Fibroblast of lung (primary cell): ENCODE measurements around the gene GBF1.

Source experiments
- EZH2 ChIP-seq: IDR thresholded peaks from 2 replicates; pipeline ENCODE4 v1.5.1; 2012; ENCODE audit warnings: low read length, control low read depth, mild to moderate bottlenecking; ENCODE audit errors: missing control alignments
- TF ChIP-seq, protein P1 (sequence below), 2 donors: IDR thresholded peaks in 1 of 2; conservative IDR thresholded peaks in 1 of 2; 1 replicate in 1 of 2; 2 replicates in 1 of 2; pipeline ENCODE4 v1.5.1; 2011 to 2012; ENCODE audit warnings: low read length in 2 of 2, control low read depth in 1 of 2, inconsistent platforms in 1 of 2, low read depth in 1 of 2, mild to moderate bottlenecking in 1 of 2

DNA sequence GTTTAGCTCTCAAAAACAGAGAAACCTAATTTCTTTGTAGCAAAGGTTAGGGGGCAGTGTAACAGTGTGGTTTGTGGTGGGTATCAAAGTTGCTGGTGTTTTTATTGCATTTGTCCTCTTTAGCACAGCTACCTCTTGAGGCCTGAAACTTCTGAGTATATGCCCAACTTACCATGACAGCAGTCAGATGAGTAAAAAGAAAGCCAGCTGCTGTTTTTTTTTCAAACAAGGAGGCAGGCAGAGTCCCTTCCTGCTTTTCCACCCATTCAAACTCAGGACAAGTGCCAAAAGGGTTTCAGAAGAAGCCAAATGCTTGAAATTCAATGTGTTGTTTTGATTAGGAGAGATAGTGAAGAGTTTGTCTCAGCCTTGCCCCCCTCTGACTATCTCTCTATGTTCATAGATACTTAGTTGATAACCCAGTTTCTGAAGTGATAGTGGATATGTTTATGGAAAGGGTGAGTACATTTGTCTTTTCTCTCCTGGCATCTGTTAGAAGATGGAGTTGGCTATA, 23.1 kb downstream of the GBF1 start:
- no peak for TF ChIP-seq EZH2
- TF ChIP-seq, protein P1, sequence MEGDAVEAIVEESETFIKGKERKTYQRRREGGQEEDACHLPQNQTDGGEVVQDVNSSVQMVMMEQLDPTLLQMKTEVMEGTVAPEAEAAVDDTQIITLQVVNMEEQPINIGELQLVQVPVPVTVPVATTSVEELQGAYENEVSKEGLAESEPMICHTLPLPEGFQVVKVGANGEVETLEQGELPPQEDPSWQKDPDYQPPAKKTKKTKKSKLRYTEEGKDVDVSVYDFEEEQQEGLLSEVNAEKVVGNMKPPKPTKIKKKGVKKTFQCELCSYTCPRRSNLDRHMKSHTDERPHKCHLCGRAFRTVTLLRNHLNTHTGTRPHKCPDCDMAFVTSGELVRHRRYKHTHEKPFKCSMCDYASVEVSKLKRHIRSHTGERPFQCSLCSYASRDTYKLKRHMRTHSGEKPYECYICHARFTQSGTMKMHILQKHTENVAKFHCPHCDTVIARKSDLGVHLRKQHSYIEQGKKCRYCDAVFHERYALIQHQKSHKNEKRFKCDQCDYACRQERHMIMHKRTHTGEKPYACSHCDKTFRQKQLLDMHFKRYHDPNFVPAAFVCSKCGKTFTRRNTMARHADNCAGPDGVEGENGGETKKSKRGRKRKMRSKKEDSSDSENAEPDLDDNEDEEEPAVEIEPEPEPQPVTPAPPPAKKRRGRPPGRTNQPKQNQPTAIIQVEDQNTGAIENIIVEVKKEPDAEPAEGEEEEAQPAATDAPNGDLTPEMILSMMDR (conservative IDR thresholded peaks at IDR 0.05 in 1 of 2, IDR thresholded peaks at IDR 0.05 in 1 of 2; ENCODE audit: low read depth in 1 of 2, low read length in 2 of 2) = peak in 1 of 2 donors; percentile 11
